ENCODE measurements around the gene ABCA1. TPM values are rescaled to one million over a fixed set of nuclear protein-coding genes. Genes with fewer than 3 reads are reported as not detected.

The ABCA1 gene
- total RNA-seq, 6 experiments from 2014 or later: 45.8 to 107 (median 61.4) TPM

GRCh38 chr9:104740621-104741020, 187.3 kb downstream of the ABCA1 start:
- no peaks in the 10 kb centered on the region for H3K36me3 ChIP-seq
- 19% methylated on average over 1 of the region's 1 CpG for WGBS (ENCODE audit: insufficient coverage, low coverage, low lambda C conversion rate, missing lambda C conversion rate)
- no peak for DNase-seq
- H3K27me3 ChIP-seq: no peaks in the 10 kb centered on the region
- H3K4me1 ChIP-seq: peaks cover 0 to 18% (median 2%) of the 10 kb centered on the region in 4 donors
- no peak overlapping the region for H3K4me3 ChIP-seq
- TF ChIP-seq CTCF (IDR thresholded peaks at IDR 0.05) (no peak), POLR2A (IDR thresholded peaks at IDR 0.05) (no peak)
- intact Hi-C loops (cut with DNase I): no loop called here
- no peaks in the 10 kb centered on the region for H3K9me3 ChIP-seq
- no peak for ATAC-seq
- H3K27ac ChIP-seq: no peak overlapping the region

GRCh38 chr9:104738452-104738851, 189.5 kb downstream of the ABCA1 start:
- H3K27ac ChIP-seq: no peak overlapping the region
- intact Hi-C loops (cut with DNase I): no loop called here
- no peak for DNase-seq
- H3K9me3 ChIP-seq: no peaks in the 10 kb centered on the region
- no peaks in the 10 kb centered on the region for H3K27me3 ChIP-seq
- H3K4me3 ChIP-seq: no peak overlapping the region
- H3K36me3 ChIP-seq: no peaks in the 10 kb centered on the region
- peaks cover 0 to 11% (median 2%) of the 10 kb centered on the region in 4 donors for H3K4me1 ChIP-seq
- no peak for ATAC-seq
- TF ChIP-seq CTCF (IDR thresholded peaks at IDR 0.05) (no peak), POLR2A (IDR thresholded peaks at IDR 0.05) (no peak)
- 48% methylated on average over 2 of the region's 3 CpGs for WGBS (ENCODE audit: insufficient coverage, low coverage, low lambda C conversion rate, missing lambda C conversion rate)

Other genes with a start within 250 kb of the ABCA1 start
- not detected for gene OR13D1, start 233.6 kb downstream of the ABCA1 start, total RNA-seq
- gene NIPSNAP3A, start 180.5 kb downstream of the ABCA1 start, total RNA-seq: 10 to 100 TPM; 16.8 to 28.1 (median 22.4) TPM
- gene NIPSNAP3B, start 164.0 kb downstream of the ABCA1 start, total RNA-seq: under 1 TPM; 0.29 to 0.99 (median 0.71) TPM

Measured in right lobe of liver (tissue), 6 donors.